K562 (cell line): ENCODE data around the gene ZNF462. TPM values are rescaled to one million over a fixed set of nuclear protein-coding genes. Genes with fewer than 3 reads are reported as not detected.

Experiments used
- ATAC-seq: fragments of 200-7000 bp; cut with Tn5 transposase; 3 replicates; pipeline ENCODE4 v1.9.1; 2020; ENCODE audit warnings: moderate library complexity
- BruUV-seq: library from RNA; stranded (reverse); fragments of 400-500 nt; replicated peaks from 2 replicates; lab custom pipeline; 2021; lab: Mats Ljungman, UMichigan
- CTCF ChIA-PET: fragments of 300-600 bp; formaldehyde crosslinking; extraction: SDS; loops from one replicate; lab custom pipeline; 2021; ENCODE audit warnings: low intra/inter-chr PET ratio; lab: Yijun Ruan, JAX
- POLR2A ChIA-PET: fragments of 300-600, 350-650 bp; sonication (Branson Sonifier 250); formaldehyde crosslinking; extraction: SDS; loops from one replicate; lab custom pipeline; 2021; ENCODE audit warnings: antibody characterized with exemption, inconsistent platforms; lab: Yijun Ruan, JAX
- DNase-seq, 4 experiments: peaks; one replicate each; pipeline versions ENCODE4 v3.0.0 to v3.0.0-alpha.2; 2011 to 2018; ENCODE audit warnings: low spot score in 3 of 4, mixed read lengths in 3 of 4; ENCODE audit errors: extremely low read depth in 1 of 4
- FAIRE-seq: peaks from 2 replicates; lab custom pipeline; 2011; peaks lifted over from hg19 to GRCh38; lab: Jason Lieb, UNC
- H2AFZ ChIP-seq: 2 replicates; pipeline ENCODE4 v1.6.0; 2011; ENCODE audit warnings: low read depth, low read length, control low read depth, inconsistent platforms
- H3K27ac ChIP-seq: fragments of 200-600 bp; 3 replicates; pipeline ENCODE4 v1.8.0; 2011; ENCODE audit warnings: low read depth, mild to moderate bottlenecking, control low read depth, inconsistent platforms, low read length, moderate library complexity, mixed read lengths; ENCODE audit errors: extremely low read depth
- H3K27me3 ChIP-seq, 2 experiments: fragments of 300-600 bp in 1 of 2; 2 replicates in 1 of 2; 3 replicates in 1 of 2; pipeline versions ENCODE4 v1.6.0 to v1.8.0; 2011; ENCODE audit warnings: inconsistent platforms in 2 of 2, low read length in 2 of 2, mild to moderate bottlenecking in 1 of 2, mixed read lengths in 1 of 2, moderate library complexity in 1 of 2; ENCODE audit not compliant: control insufficient read depth in 2 of 2, insufficient read depth in 2 of 2
- H3K36me3 ChIP-seq: fragments of 300-600 bp; 3 replicates; pipeline ENCODE4 v1.8.0; 2011; ENCODE audit warnings: mild to moderate bottlenecking, low read length, inconsistent platforms; ENCODE audit not compliant: control insufficient read depth, insufficient read depth
- H3K4me1 ChIP-seq, 2 experiments: fragments of 200-600 bp in 1 of 2; replicated peaks in 1 of 2; 2 replicates in 1 of 2; 3 replicates in 1 of 2; pipeline versions ENCODE4 v1.5.1 to v1.8.0; 2011; ENCODE audit warnings: inconsistent platforms in 2 of 2, low read length in 2 of 2, mild to moderate bottlenecking in 1 of 2, mixed read lengths in 1 of 2, moderate library complexity in 1 of 2; ENCODE audit not compliant: control insufficient read depth in 2 of 2, insufficient read depth in 2 of 2
- H3K4me2 ChIP-seq: 2 replicates; pipeline ENCODE4 v1.6.1; 2011; ENCODE audit warnings: low read length, control low read depth, inconsistent platforms, mixed read lengths; ENCODE audit not compliant: insufficient read depth
- H3K4me3 ChIP-seq: fragments of 200-600 bp; sonication (generic), shearing (Covaris generic); 2 replicates; pipeline ENCODE4 v1.5.1; 2016; ENCODE audit warnings: control low read depth, inconsistent platforms
- H3K79me2 ChIP-seq: fragments of 200-600 bp; 3 replicates; pipeline ENCODE4 v1.8.0; 2011; ENCODE audit warnings: low read length, inconsistent platforms; ENCODE audit not compliant: control insufficient read depth, insufficient read depth
- H3K9ac ChIP-seq, 2 experiments: 2 replicates each; pipeline versions ENCODE4 v1.6.0 to v1.6.1; 2011; ENCODE audit warnings: low read depth in 2 of 2, low read length in 2 of 2, control low read depth in 1 of 2, inconsistent platforms in 1 of 2, mild to moderate bottlenecking in 1 of 2, mixed read lengths in 1 of 2; ENCODE audit not compliant: insufficient read depth in 1 of 2
- H3K9me1 ChIP-seq: one replicate; pipeline ENCODE4 v1.6.0; 2011; ENCODE audit warnings: inconsistent platforms, mild to moderate bottlenecking, low read length, moderate library complexity; ENCODE audit not compliant: control insufficient read depth, insufficient read depth
- H3K9me3 ChIP-seq: replicated peaks from 2 replicates; pipeline ENCODE4 v1.5.1; 2011; ENCODE audit warnings: low read depth, low read length, inconsistent platforms; ENCODE audit not compliant: control insufficient read depth, insufficient read depth
- H4K20me1 ChIP-seq: replicated peaks from 2 replicates; pipeline ENCODE4 v1.6.1; 2011; ENCODE audit warnings: low read length, inconsistent platforms, mixed read lengths; ENCODE audit not compliant: control insufficient read depth, insufficient read depth
- E4F1 ChIP-seq: fragments of 250-450 bp; sonication (Bioruptor Pico); IDR thresholded peaks from 2 replicates; pipeline ENCODE4 v1.5.0; 2021; ENCODE audit warnings: mild to moderate bottlenecking, borderline replicate concordance
- FOS ChIP-seq: IDR thresholded peaks from 3 replicates; pipeline ENCODE4 v1.6.1; 2011; ENCODE audit not compliant: insufficient read length; ENCODE audit errors: extremely low read depth
- GABPB1 ChIP-seq: sonication (generic); formaldehyde crosslinking; IDR thresholded peaks from 2 replicates; pipeline ENCODE4 v1.8.0; 2022; ENCODE audit warnings: mild to moderate bottlenecking, missing genetic modification reagents
- HEY1 ChIP-seq: fragments of 250-450 bp; sonication (Bioruptor Pico); IDR thresholded peaks from 2 replicates; pipeline ENCODE4 v1.5.0; 2020; ENCODE audit warnings: mild to moderate bottlenecking, moderate library complexity, borderline replicate concordance
- ILK ChIP-seq: fragments of 450-650 bp; IDR thresholded peaks from 2 replicates; pipeline ENCODE4 v1.6.1; 2016; ENCODE audit warnings: missing genetic modification characterization, low read depth, mild to moderate bottlenecking, missing compliant biosample characterization, moderate library complexity, borderline replicate concordance
- NFRKB ChIP-seq: fragments of 450-650 bp; IDR thresholded peaks from 2 replicates; pipeline ENCODE4 v1.6.1; 2016; ENCODE audit warnings: low read depth
- SMARCC2 ChIP-seq: fragments of 450-650 bp; IDR thresholded peaks from 2 replicates; pipeline ENCODE4 v1.6.1; 2017; ENCODE audit warnings: antibody characterized with exemption, moderate library complexity, mild to moderate bottlenecking, low read depth
- TSC22D4 ChIP-seq: fragments of 450-650 bp; IDR thresholded peaks from 2 replicates; pipeline ENCODE4 v1.6.1; 2016; ENCODE audit warnings: missing genetic modification characterization, missing biosample characterization, control low read depth
- ZNF354B ChIP-seq: fragments of 250-450 bp; sonication (Bioruptor Pico); IDR thresholded peaks from 2 replicates; pipeline ENCODE4 v1.4.0; 2020
- WGBS: fragments of 100-300 bp; shearing (Covaris generic); methylation state at CpG from one replicate; pipeline ENCODE4 v1.1.6; 2016; ENCODE audit warnings: low coverage, mixed read lengths; ENCODE audit not compliant: insufficient coverage; ENCODE audit errors: missing lambda C conversion rate; 5-methylcytosine and 5-hydroxymethylcytosine counted together
- in situ Hi-C: fragments of 300-500 bp; cut with MboI; formaldehyde crosslinking; loops from 4 replicates; pipeline ENCODE4 v1.15.0; 2018; ENCODE audit warnings: inconsistent platforms, mixed read lengths
- intact Hi-C: fragments of 100-400 bp; cut with micrococcal nuclease; formaldehyde crosslinking; loops from 2 replicates; pipeline ENCODE4 v1.14.2; 2022
- polyA plus RNA-seq, 8 experiments: library from polyadenylated mRNA; depleted of rRNA in 4 of 8; stranded (reverse) in 5 of 8; unstranded in 3 of 8; fragments of >200 nt; fragmentation: Nextera tagmentation in 2 of 8; fragmentation: Illumina TruSeq in 1 of 8; extraction: Ambion mirVana in 2 of 8; extraction: Trizol in 1 of 8; gene quantifications; 2 replicates each; pipeline versions ENCODE4 v1.2.1 to v1.2.3, GENCODE V29; 2011 to 2014; ENCODE audit warnings: inconsistent platforms in 1 of 8, missing spikeins in 1 of 8
- total RNA-seq, 7 experiments: library from RNA; depleted of rRNA in 6 of 7; stranded (reverse); fragments of >200 nt in 6 of 7; fragmentation: Illumina TruSeq in 2 of 7; extraction: Trizol in 2 of 7; gene quantifications; 2 replicates each; pipeline versions ENCODE4 v1.2.1 to v1.2.3, GENCODE V29; 2011 to 2021; ENCODE audit warnings: low replicate concordance in 1 of 7
- TF ChIP-seq, protein P1 (sequence below): fragments of 200-800 bp; sonication (Bioruptor generic); IDR thresholded peaks from 2 replicates; pipeline ENCODE4 v1.6.1; 2016; ENCODE audit warnings: missing genetic modification characterization, missing compliant biosample characterization

Gene ZNF462
- total and polyA plus RNA-seq, 9 of the 15 experiments (the other 6 are each of a cell fraction or from before 2014, with no cell fraction given) = 0.20 TPM; not detected in 8

GRCh38 chr9:106966481-106966880 is 103.5 kb downstream of the ZNF462 start:
- ATAC-seq (no peak), DNase-seq (no peak), FAIRE-seq (no peak)
- H3K4me3 ChIP-seq = no peak overlapping the region
- BruUV-seq = no TSS peak
- H3K9ac ChIP-seq = no peak overlapping the region
- no peaks in the 10 kb centered on the region for H3K9me1 ChIP-seq
- intact Hi-C loops = no loop called here
- peaks cover 2% of the 10 kb centered on the region; the same call in 1 of the 2 replicates for H3K9me3 ChIP-seq
- no peaks in the 10 kb centered on the region for H3K36me3 ChIP-seq
- TF ChIP-seq E4F1 (CRISPR knock-in tag) (no peak), ZNF354B (CRISPR knock-in tag) (no peak), SMARCC2 (no peak)
- in situ Hi-C loops = no loop called here
- ChIA-PET CTCF (no interaction called here), POLR2A (no interaction called here)
- H3K4me2 ChIP-seq = no peak overlapping the region
- no peak overlapping the region for H3K27ac ChIP-seq
- H4K20me1 ChIP-seq = no peaks in the 10 kb centered on the region
- H3K4me1 ChIP-seq = no peaks in the 10 kb centered on the region
- no peak overlapping the region for H2AFZ ChIP-seq
- H3K27me3 ChIP-seq = no peaks in the 10 kb centered on the region
- 0% methylated on average over 1 of the region's 1 CpG for WGBS
- H3K79me2 ChIP-seq = no peaks in the 10 kb centered on the region

- in situ Hi-C loops = no loop called here
- no peak overlapping the region for H3K9ac ChIP-seq
- H3K36me3 ChIP-seq = no peaks in the 10 kb centered on the region
- no peaks in the 10 kb centered on the region for H4K20me1 ChIP-seq
- CTCF ChIA-PET = no interaction called here
- H3K4me2 ChIP-seq = no peak overlapping the region
- intact Hi-C loops = no loop called here
- no peaks in the 10 kb centered on the region; the same call in 1 of the 2 replicates for H3K9me3 ChIP-seq
- H3K27ac ChIP-seq = no peak overlapping the region
- BruUV-seq = no TSS peak
- H3K4me3 ChIP-seq = no peak overlapping the region
- H3K4me1 ChIP-seq = no peaks in the 10 kb centered on the region
- no peaks in the 10 kb centered on the region for H3K79me2 ChIP-seq
- H2AFZ ChIP-seq = no peak overlapping the region
- no peak for ATAC-seq
- DNase-seq = no peak
- no peaks in the 10 kb centered on the region for H3K9me1 ChIP-seq
- no peak for FAIRE-seq
- H3K27me3 ChIP-seq = no peaks in the 10 kb centered on the region
- POLR2A ChIA-PET = no interaction called here
- TF ChIP-seq TSC22D4 = no peak
- TF ChIP-seq FOS = no peak
- no peak for TF ChIP-seq ILK (tag)
- TF ChIP-seq NFRKB = no peak
- TF ChIP-seq, protein P1, sequence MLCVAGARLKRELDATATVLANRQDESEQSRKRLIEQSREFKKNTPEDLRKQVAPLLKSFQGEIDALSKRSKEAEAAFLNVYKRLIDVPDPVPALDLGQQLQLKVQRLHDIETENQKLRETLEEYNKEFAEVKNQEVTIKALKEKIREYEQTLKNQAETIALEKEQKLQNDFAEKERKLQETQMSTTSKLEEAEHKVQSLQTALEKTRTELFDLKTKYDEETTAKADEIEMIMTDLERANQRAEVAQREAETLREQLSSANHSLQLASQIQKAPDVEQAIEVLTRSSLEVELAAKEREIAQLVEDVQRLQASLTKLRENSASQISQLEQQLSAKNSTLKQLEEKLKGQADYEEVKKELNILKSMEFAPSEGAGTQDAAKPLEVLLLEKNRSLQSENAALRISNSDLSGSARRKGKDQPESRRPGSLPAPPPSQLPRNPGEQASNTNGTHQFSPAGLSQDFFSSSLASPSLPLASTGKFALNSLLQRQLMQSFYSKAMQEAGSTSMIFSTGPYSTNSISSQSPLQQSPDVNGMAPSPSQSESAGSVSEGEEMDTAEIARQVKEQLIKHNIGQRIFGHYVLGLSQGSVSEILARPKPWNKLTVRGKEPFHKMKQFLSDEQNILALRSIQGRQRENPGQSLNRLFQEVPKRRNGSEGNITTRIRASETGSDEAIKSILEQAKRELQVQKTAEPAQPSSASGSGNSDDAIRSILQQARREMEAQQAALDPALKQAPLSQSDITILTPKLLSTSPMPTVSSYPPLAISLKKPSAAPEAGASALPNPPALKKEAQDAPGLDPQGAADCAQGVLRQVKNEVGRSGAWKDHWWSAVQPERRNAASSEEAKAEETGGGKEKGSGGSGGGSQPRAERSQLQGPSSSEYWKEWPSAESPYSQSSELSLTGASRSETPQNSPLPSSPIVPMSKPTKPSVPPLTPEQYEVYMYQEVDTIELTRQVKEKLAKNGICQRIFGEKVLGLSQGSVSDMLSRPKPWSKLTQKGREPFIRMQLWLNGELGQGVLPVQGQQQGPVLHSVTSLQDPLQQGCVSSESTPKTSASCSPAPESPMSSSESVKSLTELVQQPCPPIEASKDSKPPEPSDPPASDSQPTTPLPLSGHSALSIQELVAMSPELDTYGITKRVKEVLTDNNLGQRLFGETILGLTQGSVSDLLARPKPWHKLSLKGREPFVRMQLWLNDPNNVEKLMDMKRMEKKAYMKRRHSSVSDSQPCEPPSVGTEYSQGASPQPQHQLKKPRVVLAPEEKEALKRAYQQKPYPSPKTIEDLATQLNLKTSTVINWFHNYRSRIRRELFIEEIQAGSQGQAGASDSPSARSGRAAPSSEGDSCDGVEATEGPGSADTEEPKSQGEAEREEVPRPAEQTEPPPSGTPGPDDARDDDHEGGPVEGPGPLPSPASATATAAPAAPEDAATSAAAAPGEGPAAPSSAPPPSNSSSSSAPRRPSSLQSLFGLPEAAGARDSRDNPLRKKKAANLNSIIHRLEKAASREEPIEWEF (CRISPR knock-in tag) = no peak
- no peak for TF ChIP-seq HEY1 (CRISPR knock-in tag)
- TF ChIP-seq GABPB1 (CRISPR knock-in tag) = no peak
Measured at GRCh38 chr9:106969696-106970095, 106.7 kb downstream of the ZNF462 start.
